Glutamatergic neuron (in vitro differentiated cells): ENCODE measurements around the gene MED12L. TPM values are rescaled to one million over a fixed set of nuclear protein-coding genes. Genes with fewer than 3 reads are reported as not detected.

Experiments used
- DNase-seq: peaks from one replicate; pipeline ENCODE4 v3.0.0; 2022
- H3K27ac Mint-ChIP-seq: one replicate; pipeline ENCODE4 v1.8.0; 2020; ENCODE audit warnings: mild to moderate bottlenecking, mixed read lengths, inconsistent platforms; ENCODE audit not compliant: unreplicated experiment
- H3K27me3 Mint-ChIP-seq: one replicate; pipeline ENCODE4 v1.8.0; 2020; ENCODE audit warnings: mild to moderate bottlenecking, moderate library complexity, mixed read lengths, inconsistent platforms; ENCODE audit not compliant: unreplicated experiment
- H3K36me3 Mint-ChIP-seq: one replicate; pipeline ENCODE4 v1.8.0; 2020; ENCODE audit warnings: mild to moderate bottlenecking, mixed read lengths, inconsistent platforms; ENCODE audit not compliant: unreplicated experiment
- H3K4me1 Mint-ChIP-seq: one replicate; pipeline ENCODE4 v1.8.0; 2020; ENCODE audit warnings: mild to moderate bottlenecking, low read depth, mixed read lengths, inconsistent platforms; ENCODE audit not compliant: unreplicated experiment
- H3K4me3 Mint-ChIP-seq: one replicate; pipeline ENCODE4 v1.8.0; 2020; ENCODE audit warnings: mild to moderate bottlenecking, mixed read lengths, inconsistent platforms; ENCODE audit not compliant: unreplicated experiment
- H3K9me3 Mint-ChIP-seq: one replicate; pipeline ENCODE4 v1.8.0; 2020; ENCODE audit warnings: mild to moderate bottlenecking, moderate library complexity, mixed read lengths, inconsistent platforms; ENCODE audit not compliant: unreplicated experiment
- CTCF ChIP-seq: fragments of 200-600 bp; sonication (generic); IDR thresholded peaks from one replicate; pipeline ENCODE4 v1.5.0; 2021; ENCODE audit not compliant: partially characterized antibody, unreplicated experiment
- total RNA-seq: library from RNA; stranded (reverse); fragmentation: NEBNext Ultra II Directional; extraction: Animal tissue kit (Norgen Biotek cat#: 25700); gene quantifications from one replicate; pipeline ENCODE4 v1.2.1, GENCODE V29; 2021; ENCODE audit not compliant: unreplicated experiment

MED12L gene
- total RNA-seq, 1 donor from 2014 or later, result 7.8 TPM

- Mint-ChIP-seq H3K4me3 (no peak overlapping the region), H3K4me1 (no peaks in the 10 kb centered on the region), H3K9me3 (peaks cover 1% of the 10 kb centered on the region), H3K36me3 (no peaks in the 10 kb centered on the region), H3K27me3 (no peaks in the 10 kb centered on the region), H3K27ac (no peak overlapping the region)
- no peak for DNase-seq
- no peak for TF ChIP-seq CTCF
Measured at GRCh38 chr3:151265866-151266265, 180.4 kb downstream of the MED12L start.

- H3K36me3 Mint-ChIP-seq, result no peaks in the 10 kb centered on the region
- H3K4me3 Mint-ChIP-seq, result no peak overlapping the region
- peaks cover 1% of the 10 kb centered on the region for H3K9me3 Mint-ChIP-seq
- H3K27me3 Mint-ChIP-seq, result no peaks in the 10 kb centered on the region
- no peak for TF ChIP-seq CTCF
- H3K4me1 Mint-ChIP-seq, result no peaks in the 10 kb centered on the region
- DNase-seq, result no peak
- H3K27ac Mint-ChIP-seq, result no peak overlapping the region
Measured at GRCh38 chr3:151267066-151267465, 181.6 kb downstream of the MED12L start.

GRCh38 chr3:151268267-151269235 is 183.1 kb downstream of the MED12L start:
- Mint-ChIP-seq H3K36me3 (no peaks in the 10 kb centered on the region), H3K27ac (no peak overlapping the region), H3K4me3 (no peak overlapping the region), H3K9me3 (peaks cover 1% of the 10 kb centered on the region), H3K27me3 (no peaks in the 10 kb centered on the region), H3K4me1 (no peaks in the 10 kb centered on the region)
- no peak for DNase-seq
- no peak for TF ChIP-seq CTCF

- no peak for TF ChIP-seq CTCF
- Mint-ChIP-seq H3K27ac (no peak overlapping the region), H3K36me3 (no peaks in the 10 kb centered on the region), H3K4me1 (no peaks in the 10 kb centered on the region), H3K4me3 (no peak overlapping the region), H3K27me3 (no peaks in the 10 kb centered on the region), H3K9me3 (peaks cover 1% of the 10 kb centered on the region)
- DNase-seq, result no peak
Measured at GRCh38 chr3:151269631-151270030, 184.2 kb downstream of the MED12L start.

- Mint-ChIP-seq H3K4me1 (no peaks in the 10 kb centered on the region), H3K27me3 (no peaks in the 10 kb centered on the region), H3K4me3 (no peak overlapping the region), H3K27ac (no peak overlapping the region), H3K9me3 (no peaks in the 10 kb centered on the region), H3K36me3 (no peaks in the 10 kb centered on the region)
- TF ChIP-seq CTCF, result no peak
- DNase-seq, result no peak
Measured at GRCh38 chr3:151275091-151275490, 189.6 kb downstream of the MED12L start.
